HG03196 (cell line): ENCODE data around the gene RNASEH2A.
"Not testable (repeated sequence)": the region's sequence is repeated elsewhere in the genome, so short reads cannot be mapped to it uniquely, and the experiment has no call there.

ENCODE experiments used
- ATAC-seq: cut with Tn5 transposase; IDR thresholded peaks from one replicate; pipeline ENCODE4 v1.9.1; 2021; ENCODE audit not compliant: unreplicated experiment

Gene RNASEH2A

DNA sequence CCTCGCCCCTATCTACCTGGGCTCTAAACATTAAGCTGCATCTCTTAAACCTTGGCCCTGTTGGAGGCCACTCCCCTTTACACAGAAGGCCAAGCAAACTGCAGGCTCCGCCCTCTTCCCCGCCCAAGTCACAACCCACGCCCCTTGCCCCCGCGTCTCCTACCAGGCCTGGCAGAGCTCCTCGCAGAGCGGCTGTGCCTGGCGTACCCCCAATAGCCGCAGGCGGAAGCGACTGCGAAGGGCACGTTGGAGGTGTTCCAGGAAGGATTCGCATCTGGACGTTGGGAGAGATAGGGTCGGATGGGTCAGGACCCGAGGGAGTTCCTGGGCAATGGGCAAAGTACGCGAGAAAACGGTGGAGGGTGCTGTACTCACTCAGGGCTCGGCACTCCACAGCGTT lies 22.1 kb downstream of the RNASEH2A start:
- ATAC-seq, result no peak

DNA sequence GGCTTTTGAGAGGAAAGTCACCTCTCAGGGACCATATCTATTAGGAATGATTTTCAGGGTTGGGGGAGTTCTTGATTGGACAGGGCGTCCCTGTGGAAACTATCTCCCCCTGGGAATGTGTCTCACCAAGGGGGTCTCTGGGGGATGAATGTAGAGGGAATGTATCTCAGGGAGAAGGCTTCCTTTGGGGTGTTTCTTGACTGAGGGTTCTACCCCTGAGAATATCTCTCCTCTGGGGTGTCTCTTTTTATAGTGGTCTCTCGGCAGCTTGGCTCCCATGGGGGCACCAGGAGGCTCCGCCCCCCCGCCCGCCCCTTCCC lies 27.0 kb downstream of the RNASEH2A start:
- no peak for ATAC-seq

GRCh38 chr19:12833738-12834565 lies 27.6 kb downstream of the RNASEH2A start:
- ATAC-seq, result no peak

- no peak for ATAC-seq
These were observed 28.2 kb downstream of the RNASEH2A start, which contains the start of gene RTBDN for GRCh38 chr19:12834566-12834943. Gene RTBDN, minus strand, starts transcription at chr19:12834579. Its CDS starts 4,600 bp downstream, at chr19:12829979.

DNA sequence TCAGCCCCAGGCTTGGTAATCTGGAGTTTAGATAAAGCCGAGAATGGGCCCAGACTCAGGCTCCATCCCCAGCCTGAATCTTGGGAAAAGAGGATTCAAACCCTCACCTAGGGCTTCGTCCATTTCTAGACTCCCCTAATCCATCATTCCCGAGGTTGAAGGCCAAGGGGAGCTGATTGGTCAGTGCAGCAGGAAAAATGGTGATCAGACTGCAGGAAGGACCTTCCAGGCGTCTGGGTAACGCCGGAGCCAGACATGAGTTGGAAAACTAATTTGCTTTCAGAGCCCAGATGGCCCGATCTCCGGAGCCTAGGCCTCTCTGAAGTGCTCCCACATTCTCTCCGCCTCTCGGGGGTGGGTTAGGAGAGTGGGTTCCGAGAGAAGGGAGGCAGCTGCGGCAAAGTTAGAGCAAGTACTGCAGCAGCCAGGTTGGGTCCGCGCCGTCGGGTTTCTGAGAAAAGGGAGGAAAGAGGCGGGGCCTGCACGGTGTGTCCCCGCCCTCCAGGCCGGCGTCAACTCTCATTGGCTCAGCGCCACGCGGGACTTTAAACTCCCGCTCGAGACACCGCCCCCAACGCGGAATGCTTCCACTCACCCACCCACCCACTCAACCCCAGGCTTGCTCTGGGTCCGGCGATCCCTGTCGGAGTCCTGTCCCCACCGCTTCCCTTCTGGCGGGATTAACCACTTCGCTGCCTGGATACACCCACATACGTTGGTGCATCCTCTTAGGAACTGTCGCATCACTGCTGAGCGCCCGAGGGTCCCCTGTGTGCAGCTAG lies 28.8 kb downstream of the RNASEH2A start:
- ATAC-seq, result no peak

- no peak for ATAC-seq
These were observed 30.1 kb downstream of the RNASEH2A start for GRCh38 chr19:12836529-12836863.

DNA sequence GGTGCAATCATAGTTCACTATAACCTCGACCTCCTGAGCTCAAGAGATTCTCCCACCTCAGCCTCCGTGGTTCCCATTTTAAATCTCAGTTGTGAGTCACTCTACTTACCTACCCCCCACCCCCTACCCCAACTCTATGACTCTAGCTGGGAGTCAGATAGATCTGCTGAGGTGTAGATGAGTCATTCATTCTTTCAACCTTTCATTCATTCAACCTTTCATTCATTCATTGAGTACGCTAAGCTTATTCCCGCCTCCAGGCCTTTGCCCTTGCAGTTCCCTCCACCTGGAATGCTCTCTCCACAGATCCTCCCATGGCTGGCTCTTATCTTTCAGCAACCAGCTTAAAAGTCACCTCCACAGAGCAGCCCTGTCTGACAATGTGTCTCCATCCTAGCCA lies 30.8 kb downstream of the RNASEH2A start:
- ATAC-seq, result no peak

DNA sequence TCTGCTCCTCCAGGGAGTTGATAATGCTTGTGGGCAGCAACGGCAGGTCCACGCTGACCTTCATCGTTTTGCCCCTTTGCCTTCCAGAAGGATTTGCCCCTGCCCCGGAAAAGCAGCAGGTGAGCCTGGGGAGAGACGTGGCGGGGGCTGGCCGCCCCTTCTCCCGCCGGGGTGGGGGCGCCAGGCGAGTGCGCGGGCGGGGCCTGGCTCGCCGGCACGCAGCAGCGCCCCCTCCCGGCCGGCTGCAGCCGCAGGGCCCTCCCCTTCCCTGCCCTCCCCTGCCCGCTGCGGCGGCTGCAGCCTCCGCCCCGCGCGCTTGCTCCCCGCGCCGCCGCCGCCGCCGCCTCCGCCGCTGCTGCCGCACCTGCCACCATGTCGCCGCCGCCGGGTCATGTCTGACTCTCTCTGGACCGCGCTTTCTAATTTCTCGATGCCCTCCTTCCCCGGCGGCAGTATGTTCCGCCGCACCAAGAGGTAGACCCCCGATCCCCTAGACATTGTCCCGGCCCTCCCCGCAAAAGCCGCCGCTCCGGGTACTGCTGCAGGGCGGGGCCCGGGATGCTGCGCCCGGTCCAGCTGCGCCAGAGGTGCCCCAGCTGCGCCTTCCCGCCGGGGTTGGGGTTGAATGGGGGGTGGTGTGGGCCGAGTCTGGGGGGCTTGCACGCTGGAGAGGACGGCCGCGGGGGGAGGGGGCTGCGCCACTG lies 31.9 kb downstream of the RNASEH2A start, which contains the start of gene MAST1:
TSS of gene MAST1 (plus strand) at position 334 of the 704 bp plus-strand sequence. CDS start at position 392, 58 bp downstream.
- ATAC-seq, result no peak

- ATAC-seq, result no peak
These were observed 32.7 kb downstream of the RNASEH2A start for GRCh38 chr19:12838886-12839756.

DNA sequence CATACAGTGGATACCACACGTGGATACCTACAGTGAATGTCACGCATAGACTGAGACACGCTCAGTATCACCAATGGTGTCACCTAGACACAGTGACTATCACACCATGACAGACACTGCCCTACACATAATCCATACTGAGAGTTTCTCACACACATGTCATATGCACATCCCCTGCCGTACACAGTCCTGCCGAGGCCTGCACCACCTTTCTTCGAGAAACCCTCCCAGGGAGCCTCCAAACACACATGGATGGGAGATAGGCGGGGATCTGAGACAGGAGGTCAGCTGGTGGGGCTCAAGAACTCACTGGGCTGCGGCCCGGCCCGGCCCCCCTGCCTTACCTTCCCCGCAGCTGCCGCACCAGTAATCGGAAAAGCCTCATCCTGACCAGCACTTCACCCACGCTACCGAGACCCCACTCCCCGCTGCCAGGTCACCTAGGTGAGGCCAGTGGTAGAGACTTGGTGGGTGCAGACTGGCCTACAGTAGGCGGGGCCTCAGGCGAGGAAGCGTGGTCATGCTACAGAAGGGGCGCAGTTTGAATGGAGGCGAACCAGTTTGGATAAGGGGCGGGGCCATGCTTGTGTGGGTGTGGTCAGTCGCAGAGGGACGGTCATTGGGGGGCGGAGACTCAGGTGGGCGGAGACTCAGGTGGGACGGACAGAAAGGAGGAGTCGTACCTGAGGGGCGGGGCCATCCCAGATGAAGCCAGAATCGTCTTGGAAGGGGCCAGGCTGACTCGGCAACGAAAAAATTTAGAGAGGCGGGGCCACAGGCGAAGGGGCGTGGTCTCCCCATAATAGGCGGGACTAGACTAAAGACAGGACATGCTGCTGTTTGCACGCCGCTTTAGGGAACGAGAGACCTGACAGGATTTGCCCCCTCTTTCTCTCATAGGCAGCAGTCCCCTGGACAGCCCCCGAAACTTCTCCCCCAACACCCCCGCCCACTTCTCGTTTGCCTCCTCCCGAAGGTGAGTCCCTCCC lies 34.0 kb downstream of the RNASEH2A start:
- no peak for ATAC-seq

DNA sequence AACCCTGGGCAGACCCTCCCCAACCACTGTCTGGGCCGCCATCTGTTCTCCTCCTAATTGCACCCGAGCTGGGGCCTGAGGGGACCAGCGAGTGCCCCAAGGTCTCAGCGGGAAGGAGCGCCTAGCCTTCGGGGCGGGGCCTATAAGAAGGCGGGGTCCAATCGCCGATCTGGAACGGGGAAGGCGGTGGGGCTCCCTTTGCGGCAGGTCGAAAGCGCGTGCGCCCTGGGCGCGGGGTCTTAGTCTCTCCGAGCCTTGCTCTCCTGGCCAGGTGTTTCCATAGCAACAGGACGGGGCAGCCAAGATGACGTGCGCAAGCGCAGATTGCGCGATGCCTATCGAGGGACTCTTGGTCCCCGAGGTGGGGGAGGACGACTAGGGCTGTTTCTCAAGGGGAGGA lies 34.7 kb downstream of the RNASEH2A start:
- ATAC-seq, result no peak

GRCh38 chr19:12842511-12842910 lies 36.1 kb downstream of the RNASEH2A start:
- no peak for ATAC-seq

GRCh38 chr19:12843328-12843727 lies 36.9 kb downstream of the RNASEH2A start:
- ATAC-seq, result no peak

DNA sequence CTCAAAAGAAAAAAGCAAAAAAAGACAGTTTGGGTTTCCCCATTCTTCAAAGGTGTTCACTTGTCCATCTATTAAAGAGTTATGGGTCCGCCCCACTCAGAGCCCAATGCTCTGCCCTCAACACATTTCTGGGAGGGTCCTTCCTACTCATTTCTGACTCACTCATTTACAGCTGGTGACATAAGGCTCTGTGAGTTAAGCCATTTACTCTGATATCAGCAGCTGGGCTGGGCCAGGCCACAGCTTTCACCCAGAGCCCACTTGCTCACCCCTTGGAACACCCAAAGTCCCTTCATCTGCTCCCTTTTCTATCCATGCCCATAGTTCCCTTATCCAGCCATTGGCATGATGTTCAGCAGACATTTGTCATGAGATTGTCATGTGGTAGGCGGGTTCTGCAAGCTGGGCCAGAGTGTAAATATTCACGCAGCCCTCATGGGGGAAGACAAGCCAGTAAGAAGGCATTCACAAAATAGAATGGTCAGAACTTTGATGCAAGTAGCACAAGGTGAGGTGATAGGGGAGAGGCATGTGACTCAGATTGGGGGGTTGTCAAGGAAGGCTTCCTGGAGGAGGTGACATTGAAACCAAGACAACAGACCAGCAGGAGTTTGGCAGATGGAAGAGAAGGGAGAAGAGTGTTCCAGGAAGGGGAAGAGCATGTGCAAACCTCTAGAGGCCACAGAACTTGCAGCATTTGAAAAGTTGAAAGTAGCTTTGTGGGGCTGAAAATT lies 37.8 kb downstream of the RNASEH2A start:
- no peak for ATAC-seq

- ATAC-seq, result not testable (repeated sequence)
These were observed 40.2 kb downstream of the RNASEH2A start for GRCh38 chr19:12846613-12847012.

- no peak for ATAC-seq
These were observed 41.1 kb downstream of the RNASEH2A start for GRCh38 chr19:12847159-12848139.

DNA sequence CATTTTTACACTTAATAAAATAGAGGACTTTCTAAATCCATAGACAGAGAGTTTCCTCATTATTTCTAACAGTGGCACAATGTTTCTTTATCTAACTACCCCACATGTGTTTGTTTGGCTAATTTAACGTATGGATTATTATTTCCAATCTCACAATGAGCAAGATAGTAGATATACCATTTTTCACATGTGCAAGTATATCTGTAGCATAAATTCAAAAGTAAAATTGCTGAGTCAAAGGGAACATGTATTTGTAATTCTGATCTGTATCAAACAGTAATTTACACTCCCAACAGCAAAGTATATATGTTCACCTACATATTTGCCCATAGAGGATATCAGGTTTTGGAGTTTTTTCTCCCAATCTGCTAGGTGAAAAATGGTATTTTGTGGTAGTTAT lies 50.3 kb downstream of the RNASEH2A start:
- no peak for ATAC-seq
